Gastroesophageal sphincter (tissue), 3 donors: ENCODE results near the gene TADA1.

Experiments used
- POLR2A ChIP-seq, 2 donors: fragments of 450-650 bp; IDR thresholded peaks; one replicate each; pipeline ENCODE4 v1.6.1; 2017; ENCODE audit warnings: antibody characterized with exemption in 2 of 2, mild to moderate bottlenecking in 2 of 2, moderate library complexity in 1 of 2
- TF ChIP-seq, protein P1 (sequence below), 4 experiments: fragments of 200-600 bp in 2 of 4; fragments of 450-650 bp in 2 of 4; sonication (generic) in 1 of 4; IDR thresholded peaks; one replicate each; pipeline ENCODE4 v1.5.1; 2017 to 2019; ENCODE audit warnings: antibody characterized with exemption in 4 of 4, mild to moderate bottlenecking in 2 of 4, moderate library complexity in 2 of 4

DNA sequence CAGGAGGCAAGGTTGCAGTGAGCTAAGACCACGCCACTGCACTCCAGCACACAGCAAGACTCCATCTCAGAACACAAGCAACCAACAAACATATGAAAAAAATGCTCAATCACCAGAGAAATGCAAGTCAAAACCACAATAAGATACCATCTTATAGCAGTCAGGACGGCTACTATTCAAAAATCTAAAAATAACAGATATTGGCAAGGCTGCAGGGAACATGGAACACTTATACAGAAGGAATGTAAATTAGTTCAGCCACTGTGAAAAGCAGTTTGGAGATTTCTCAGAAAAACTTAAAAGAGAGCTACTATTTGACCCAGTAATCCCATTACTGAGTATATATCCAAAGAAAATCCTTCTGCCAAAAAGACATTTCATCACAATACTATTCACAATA is 64.4 kb downstream of the TADA1 start:
- TF ChIP-seq POLR2A (IDR thresholded peaks at IDR 0.05) = no peak
- TF ChIP-seq, protein P1, sequence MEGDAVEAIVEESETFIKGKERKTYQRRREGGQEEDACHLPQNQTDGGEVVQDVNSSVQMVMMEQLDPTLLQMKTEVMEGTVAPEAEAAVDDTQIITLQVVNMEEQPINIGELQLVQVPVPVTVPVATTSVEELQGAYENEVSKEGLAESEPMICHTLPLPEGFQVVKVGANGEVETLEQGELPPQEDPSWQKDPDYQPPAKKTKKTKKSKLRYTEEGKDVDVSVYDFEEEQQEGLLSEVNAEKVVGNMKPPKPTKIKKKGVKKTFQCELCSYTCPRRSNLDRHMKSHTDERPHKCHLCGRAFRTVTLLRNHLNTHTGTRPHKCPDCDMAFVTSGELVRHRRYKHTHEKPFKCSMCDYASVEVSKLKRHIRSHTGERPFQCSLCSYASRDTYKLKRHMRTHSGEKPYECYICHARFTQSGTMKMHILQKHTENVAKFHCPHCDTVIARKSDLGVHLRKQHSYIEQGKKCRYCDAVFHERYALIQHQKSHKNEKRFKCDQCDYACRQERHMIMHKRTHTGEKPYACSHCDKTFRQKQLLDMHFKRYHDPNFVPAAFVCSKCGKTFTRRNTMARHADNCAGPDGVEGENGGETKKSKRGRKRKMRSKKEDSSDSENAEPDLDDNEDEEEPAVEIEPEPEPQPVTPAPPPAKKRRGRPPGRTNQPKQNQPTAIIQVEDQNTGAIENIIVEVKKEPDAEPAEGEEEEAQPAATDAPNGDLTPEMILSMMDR (IDR thresholded peaks at IDR 0.05) = no peak
